Measurements from ENCODE around the gene NPDC1. TPM values are rescaled to one million over a fixed set of nuclear protein-coding genes. Genes with fewer than 3 reads are reported as not detected.

Gene NPDC1
- total RNA-seq, 3 donors from 2014 or later, result 21.9 to 63.9 (median 63.1) TPM

DNA sequence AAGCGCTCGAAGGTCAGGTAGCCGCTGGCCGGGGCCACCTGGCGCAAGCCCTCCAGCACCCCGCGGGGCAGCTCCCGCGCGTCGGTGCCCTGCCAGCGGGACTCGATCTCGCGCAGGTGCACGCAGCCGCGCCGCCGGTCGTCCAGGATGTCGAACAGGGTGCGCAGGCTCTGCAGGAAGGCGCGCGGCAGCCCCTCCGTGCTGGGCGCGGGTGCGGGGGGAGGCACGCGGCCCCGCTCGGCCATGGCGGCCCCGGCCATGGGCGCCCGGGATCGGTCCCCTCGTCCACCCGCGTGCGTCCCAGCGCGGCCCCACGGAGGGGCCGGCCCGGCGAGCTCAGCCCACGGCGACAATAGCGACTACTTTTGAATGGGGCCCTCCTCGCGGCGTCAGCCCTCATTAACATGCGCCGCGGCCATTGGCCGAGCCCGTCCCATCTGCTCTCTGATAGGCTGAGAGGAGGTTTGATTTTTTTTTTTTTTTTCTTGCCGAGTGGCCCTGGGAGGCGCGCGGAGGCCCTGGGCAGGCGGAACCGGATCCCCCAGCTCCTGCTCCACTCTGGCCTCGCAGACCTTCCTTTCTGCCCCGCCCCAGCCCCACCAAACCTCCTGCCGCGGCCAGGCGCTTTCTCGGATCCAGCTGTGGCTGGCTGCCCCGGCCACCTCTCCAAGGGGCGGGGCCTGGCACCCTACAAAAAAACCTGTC is 24.4 kb upstream of the NPDC1 start, which contains the start of gene SAPCD2:
SAPCD2 (minus strand) TSS at position 357 of the 705 bp plus-strand sequence; CDS start at position 260, 97 bp downstream.
- H3K36me3 ChIP-seq, result no peaks in the 10 kb centered on the region
- peak; percentile 85 to 89 for DNase-seq (ENCODE audit: low spot score in 2 of 2)
- H3K27me3 ChIP-seq, result peaks cover 0 to 4% of the 10 kb centered on the region in 2 donors
- intact Hi-C loops (cut with DNase I; ENCODE audit: low total_unique reads), result no loop called here
- H3K4me3 ChIP-seq, result peak within 1 kb of the TSS; percentile 24 to 74 (median 55)
- H3K27ac ChIP-seq, result peak within 1 kb of the TSS; percentile 82 to 91
- TF ChIP-seq POLR2AphosphoS5 (IDR thresholded peaks at IDR 0.05) (no peak), POLR2A (IDR thresholded peaks at IDR 0.05) (no peak)
- TF ChIP-seq, protein P1, sequence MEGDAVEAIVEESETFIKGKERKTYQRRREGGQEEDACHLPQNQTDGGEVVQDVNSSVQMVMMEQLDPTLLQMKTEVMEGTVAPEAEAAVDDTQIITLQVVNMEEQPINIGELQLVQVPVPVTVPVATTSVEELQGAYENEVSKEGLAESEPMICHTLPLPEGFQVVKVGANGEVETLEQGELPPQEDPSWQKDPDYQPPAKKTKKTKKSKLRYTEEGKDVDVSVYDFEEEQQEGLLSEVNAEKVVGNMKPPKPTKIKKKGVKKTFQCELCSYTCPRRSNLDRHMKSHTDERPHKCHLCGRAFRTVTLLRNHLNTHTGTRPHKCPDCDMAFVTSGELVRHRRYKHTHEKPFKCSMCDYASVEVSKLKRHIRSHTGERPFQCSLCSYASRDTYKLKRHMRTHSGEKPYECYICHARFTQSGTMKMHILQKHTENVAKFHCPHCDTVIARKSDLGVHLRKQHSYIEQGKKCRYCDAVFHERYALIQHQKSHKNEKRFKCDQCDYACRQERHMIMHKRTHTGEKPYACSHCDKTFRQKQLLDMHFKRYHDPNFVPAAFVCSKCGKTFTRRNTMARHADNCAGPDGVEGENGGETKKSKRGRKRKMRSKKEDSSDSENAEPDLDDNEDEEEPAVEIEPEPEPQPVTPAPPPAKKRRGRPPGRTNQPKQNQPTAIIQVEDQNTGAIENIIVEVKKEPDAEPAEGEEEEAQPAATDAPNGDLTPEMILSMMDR (IDR thresholded peaks at IDR 0.05), result no peak
- H3K4me1 ChIP-seq, result peaks cover 6 to 7% of the 10 kb centered on the region in 2 donors
- no peaks in the 10 kb centered on the region for H3K9me3 ChIP-seq

DNA sequence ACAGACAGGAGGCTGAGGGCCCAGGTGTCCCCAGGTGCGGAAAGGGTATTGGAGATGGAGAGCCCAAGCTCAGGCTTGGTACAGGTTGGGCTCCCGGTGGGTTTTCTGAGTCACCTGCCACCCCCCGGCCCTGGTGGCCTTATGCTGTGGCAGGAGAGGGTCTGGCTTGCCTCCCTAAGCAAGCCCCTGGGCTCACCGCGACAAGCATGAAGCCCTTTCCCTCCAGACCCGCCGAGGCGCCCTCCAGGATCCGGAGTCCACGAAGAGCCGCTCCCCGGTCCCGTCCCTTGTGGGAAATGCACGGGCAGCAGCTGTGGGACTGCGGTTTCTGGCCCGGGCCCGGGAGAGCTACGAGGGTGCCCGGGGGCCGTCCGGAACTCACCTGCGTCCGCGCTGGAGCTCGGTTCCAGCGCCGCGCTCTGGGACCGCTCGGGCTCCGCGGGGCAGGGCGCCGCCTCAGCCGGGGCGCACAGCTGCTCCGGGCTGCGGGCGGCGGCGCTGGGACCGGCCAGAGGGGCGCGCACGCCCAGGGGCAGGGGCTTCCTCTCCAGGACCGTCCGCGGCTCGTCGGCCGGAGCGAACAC is 23.6 kb upstream of the NPDC1 start:
- peak overlapping the region in 2 of 3 donors; percentile 55 to 74 for H3K4me3 ChIP-seq
- no peak for DNase-seq (ENCODE audit: low spot score in 2 of 2)
- TF ChIP-seq POLR2A (IDR thresholded peaks at IDR 0.05), result no peak
- TF ChIP-seq POLR2AphosphoS5 (IDR thresholded peaks at IDR 0.05), result no peak
- TF ChIP-seq, protein P1 (IDR thresholded peaks at IDR 0.05), result no peak
- peaks cover 6 to 7% of the 10 kb centered on the region in 2 donors for H3K4me1 ChIP-seq
- intact Hi-C loops (cut with DNase I; ENCODE audit: low total_unique reads), result no loop called here
- no peaks in the 10 kb centered on the region for H3K9me3 ChIP-seq
- peaks cover 0 to 4% of the 10 kb centered on the region in 2 donors for H3K27me3 ChIP-seq
- no peaks in the 10 kb centered on the region for H3K36me3 ChIP-seq
- H3K27ac ChIP-seq, result no peak overlapping the region

DNA sequence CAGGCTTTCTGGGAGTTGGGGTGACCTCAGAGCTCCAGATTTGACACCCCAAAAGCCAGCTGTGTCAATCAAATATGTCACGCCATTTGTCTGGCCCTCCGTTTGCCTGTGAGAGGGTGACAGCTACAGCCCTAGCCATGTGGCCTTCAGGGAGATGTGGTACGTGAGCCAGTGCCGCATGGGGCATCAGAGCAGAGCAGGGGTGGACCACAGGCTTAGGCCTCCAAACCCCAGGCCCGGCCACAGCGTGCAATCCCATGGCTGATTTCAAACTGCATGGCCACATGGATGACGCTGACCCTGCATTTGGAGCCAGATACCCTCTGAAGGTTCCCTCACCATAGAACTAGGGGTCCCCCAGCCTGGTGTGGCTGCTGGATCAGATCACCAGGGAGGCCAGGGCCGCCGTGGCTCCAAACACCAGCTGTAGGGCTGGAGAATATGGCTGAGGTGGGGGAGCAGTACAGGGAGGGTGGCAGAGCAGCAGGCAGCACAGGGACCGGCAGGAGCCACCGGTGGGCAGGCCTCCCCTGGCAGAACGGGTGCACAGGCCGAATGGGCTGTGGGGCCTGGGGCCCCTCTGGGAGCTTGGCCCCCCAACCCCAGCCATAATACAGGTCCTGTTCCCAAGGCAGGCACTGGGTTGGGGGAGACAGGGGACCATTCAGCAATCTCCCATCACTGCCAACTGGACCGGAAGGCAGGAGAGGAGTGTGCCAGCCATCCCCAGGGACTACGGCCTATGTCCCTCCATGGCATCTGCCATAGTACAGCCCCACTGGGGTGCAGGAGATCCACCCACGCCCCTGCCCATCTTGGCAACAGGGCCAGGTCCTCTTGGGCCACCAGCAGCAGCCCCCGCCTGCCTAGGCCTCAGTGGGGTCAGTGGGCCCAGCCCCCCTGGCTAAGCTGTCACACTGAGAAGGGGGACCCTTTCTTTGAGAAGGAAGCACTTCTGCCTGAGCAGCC is 22.8 kb upstream of the NPDC1 start:
- intact Hi-C loops (cut with DNase I; ENCODE audit: low total_unique reads), result no loop called here

DNA sequence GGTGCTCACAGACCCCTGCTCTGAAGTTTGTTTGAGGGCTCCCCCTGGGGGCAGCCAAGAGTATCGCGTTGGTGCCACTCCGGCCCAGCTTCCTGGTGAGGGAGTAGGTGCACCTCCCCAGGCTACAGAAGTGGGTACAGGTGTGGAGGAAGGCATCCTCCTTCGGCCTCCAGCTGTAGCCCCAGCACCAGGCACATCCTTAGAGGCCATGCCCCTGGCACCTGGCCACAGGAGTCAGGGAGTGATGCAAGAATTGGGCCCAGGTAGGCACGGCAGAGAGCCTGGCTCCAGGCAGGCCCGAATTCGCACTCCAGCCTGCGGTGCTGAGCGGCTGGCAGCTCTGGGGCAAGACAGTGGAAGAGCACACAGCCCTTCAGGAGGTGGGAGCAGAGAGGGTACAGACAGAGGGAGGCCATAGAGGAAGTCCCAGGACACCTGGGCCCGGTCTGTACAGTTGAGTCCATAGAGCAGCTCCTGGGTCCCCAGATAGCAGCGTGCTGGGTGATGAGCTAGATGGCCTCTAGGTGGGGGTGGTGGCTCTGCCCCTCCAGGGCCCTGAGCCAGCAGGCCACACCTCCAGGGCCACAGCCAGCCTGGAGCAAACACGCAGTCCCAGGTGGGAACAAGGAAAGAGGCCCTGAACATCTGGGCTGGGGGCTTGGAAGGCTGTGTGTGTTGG is 22.0 kb upstream of the NPDC1 start:
- Histone ChIP-seq H3K4me3 (no peak overlapping the region), H3K27me3 (peaks cover 0 to 4% of the 10 kb centered on the region in 2 donors), H3K27ac (no peak overlapping the region), H3K9me3 (no peaks in the 10 kb centered on the region), H3K36me3 (no peaks in the 10 kb centered on the region), H3K4me1 (peaks cover 7% of the 10 kb centered on the region in 2 donors)
- intact Hi-C loops (cut with DNase I; ENCODE audit: low total_unique reads), result no loop called here
- peak in 1 of 3 donors; percentile 15 for TF ChIP-seq POLR2AphosphoS5 (IDR thresholded peaks at IDR 0.05)
- TF ChIP-seq, protein P1 (IDR thresholded peaks at IDR 0.05), result peak; percentile 68 to 87 (median 79)
- no peak for TF ChIP-seq POLR2A (IDR thresholded peaks at IDR 0.05)
- peak; percentile 82 to 87 for DNase-seq (ENCODE audit: low spot score in 2 of 2)

More for the DNA sequence above, 22.8 kb upstream of the NPDC1 start:
- H3K4me1 ChIP-seq, result peaks cover 6 to 7% of the 10 kb centered on the region in 2 donors
- H3K27ac ChIP-seq, result no peak overlapping the region
- TF ChIP-seq POLR2AphosphoS5 (IDR thresholded peaks at IDR 0.05), result no peak
- TF ChIP-seq, protein P1 (IDR thresholded peaks at IDR 0.05), result no peak
- TF ChIP-seq POLR2A (IDR thresholded peaks at IDR 0.05), result no peak
- H3K36me3 ChIP-seq, result no peaks in the 10 kb centered on the region
- H3K4me3 ChIP-seq, result peak overlapping the region in 1 of 3 donors; percentile 74
- peaks cover 0 to 4% of the 10 kb centered on the region in 2 donors for H3K27me3 ChIP-seq
- H3K9me3 ChIP-seq, result no peaks in the 10 kb centered on the region
- no peak for DNase-seq (ENCODE audit: low spot score in 2 of 2)

Measured in breast epithelium (tissue), 4 donors.